Measurements from ENCODE around the gene ARHGAP11A.

Gene ARHGAP11A

DNA sequence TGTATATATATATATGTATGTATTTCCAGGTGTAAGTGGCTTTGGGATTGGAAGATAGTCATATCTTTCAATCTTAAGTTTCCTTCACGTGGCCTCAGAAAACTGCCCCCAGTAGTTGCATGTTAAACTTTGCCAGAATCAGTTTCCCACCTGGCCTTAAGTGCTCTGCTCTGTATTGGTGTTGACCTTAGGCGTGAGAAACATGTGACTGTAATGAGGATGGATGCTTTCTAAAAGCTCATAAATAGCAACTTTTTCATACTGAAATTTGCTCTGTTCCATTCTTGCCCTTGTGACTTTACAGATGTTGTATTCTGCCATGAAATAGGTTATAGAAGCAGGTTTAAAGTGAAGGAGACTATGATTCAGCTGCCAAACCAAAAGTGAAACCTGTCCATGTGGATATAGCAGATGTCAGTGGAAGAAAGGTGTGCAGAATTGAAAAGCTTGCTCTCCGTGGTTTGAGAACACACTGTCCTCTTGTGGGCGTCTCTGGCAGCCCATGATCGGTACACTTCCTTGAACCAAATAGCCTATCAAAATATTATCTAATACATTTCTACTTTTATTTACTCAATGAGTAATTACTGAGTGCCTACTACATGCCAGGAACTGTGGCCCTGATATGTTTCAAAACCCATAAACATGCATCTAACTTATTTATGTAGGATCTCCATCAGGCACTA lies 42.0 kb downstream of the ARHGAP11A start:
- DNase-seq (ENCODE audit: low spot score) = no peak

DNA sequence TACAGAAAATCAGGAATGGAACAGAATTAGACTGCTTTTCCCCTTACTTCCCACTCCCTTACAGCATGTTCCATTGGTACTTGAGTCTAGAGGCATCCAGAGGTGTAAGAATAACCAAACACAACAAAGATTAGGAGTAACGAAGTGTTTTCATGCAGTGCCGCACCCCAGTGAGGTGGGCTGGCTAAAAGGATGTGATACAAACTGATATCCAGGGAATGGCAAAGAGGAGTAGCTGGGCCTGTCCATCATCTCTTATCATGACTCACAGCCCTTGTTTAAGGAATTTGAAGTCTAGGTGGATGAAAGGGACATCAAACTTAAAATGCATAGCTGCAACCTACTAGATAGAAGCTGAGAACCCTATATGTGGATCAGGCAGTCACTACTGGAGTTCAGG lies 42.6 kb downstream of the ARHGAP11A start:
- no peak for DNase-seq (ENCODE audit: low spot score)

DNA sequence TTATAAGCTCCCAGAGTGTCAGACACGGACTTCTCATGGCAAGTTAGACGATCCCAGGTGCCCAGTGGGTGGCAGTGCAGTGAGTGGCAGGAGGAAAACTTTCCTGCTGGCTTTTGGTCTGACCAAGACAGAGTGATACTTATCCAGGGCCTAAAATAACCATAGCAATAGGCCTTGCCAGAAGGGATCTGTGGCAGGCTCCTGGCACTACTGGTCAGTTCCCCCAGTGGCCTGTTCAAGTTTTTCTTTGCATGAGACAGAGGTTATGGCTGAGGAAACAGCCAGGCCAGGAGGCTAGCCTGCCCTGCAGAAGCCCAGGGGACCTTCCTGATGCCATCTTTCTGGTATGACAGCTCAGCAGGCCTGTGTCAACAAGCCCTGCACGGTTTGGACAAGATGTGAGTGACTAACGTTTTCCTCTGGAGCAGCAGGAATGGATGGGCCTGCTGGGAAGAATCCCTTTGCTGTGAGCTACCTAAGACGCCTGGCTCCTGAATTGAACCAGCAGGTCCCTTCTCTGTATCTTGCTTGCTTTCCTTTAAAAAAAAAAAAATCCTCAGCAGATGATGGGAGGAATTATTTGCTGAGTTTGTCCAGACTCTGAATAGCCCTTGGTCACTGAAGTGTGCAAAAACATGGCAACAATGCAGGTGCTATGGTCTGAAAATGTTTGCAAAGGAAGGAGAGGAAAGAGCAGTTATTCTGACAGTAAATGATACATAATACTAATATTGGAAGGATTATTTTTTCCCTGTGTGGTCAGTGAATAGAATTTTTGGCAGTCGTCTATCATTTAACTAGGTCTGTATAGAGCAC lies 44.2 kb downstream of the ARHGAP11A start:
- no peak for DNase-seq (ENCODE audit: low spot score)

DNA sequence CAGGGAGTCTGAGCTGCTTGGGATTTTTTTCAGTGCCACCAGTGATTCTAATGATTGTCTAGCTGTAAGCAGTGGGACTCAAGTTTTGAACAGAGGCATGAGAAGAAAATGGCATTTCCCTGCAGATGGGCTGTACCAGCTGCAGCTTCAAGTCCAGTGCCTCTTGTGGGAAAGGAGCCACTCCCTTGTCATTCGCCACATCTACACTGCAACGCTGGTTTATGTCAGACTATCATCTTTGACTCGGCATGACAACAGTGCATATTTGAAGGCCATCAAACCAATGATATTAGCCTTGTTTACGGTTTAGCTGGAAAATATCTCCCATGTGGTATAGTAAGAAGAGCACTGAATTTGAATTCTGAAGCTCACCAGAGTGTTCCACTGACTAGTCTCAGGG lies 48.4 kb downstream of the ARHGAP11A start:
- DNase-seq (ENCODE audit: low spot score) = no peak

DNA sequence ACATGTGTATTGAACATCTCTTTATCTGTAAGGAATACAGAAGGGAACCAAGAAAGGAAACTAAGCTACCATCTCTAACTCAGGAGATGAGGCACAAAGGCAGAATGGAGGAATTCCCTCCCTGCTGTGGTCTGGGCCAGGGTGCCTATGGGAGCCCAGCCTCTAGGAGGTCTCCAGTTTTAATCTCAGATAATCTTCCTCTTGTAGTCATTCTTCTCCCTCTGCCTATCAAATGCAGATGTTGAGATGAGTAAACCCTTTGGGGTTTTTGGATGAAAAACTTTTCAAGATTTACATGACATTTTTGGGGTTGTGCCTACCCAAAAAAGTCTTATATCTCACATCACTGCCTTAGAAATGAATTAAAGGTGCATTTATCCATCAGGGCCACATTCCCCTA lies 49.5 kb downstream of the ARHGAP11A start:
- DNase-seq (ENCODE audit: low spot score) = no peak

DNA sequence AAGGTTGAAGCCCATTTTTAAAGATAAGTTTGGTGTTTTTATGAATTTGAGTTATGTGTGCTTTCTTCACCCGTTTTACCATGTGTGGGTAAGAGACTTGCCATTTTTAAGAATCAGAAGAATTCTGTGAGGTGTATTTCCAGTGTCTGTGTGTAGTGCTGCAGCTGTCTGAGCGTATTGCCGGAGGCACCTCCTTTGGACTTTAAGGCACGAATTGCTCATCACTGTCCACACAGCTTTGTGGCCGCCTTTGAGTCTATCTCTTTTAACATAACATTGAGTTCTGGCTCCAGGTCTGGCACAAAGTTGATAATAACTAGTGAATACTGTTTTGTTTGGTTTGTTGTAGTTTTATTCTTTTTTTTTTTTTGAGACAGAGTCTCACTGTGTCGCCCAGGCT lies 52.0 kb downstream of the ARHGAP11A start:
- DNase-seq (ENCODE audit: low spot score) = no peak

DNA sequence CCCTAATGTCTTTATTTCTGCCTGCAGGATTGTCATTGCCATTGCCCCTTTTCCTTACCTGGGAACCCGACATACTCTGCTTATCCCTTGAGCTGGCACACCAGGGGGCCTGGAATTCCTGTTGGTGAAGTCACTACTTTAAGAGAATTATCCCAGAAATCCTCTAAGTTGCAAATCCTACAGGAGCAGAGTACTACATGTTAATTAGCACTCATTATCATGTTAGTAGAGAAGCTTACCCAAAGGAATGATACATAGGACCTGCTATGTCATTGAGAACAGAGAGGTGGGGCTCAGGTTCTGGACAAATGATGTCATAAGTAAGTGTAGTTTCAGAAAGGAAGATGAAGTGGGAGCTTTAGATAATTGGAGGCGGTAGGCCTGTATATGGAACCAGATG lies 53.6 kb downstream of the ARHGAP11A start:
- DNase-seq (ENCODE audit: low spot score) = no peak

DNA sequence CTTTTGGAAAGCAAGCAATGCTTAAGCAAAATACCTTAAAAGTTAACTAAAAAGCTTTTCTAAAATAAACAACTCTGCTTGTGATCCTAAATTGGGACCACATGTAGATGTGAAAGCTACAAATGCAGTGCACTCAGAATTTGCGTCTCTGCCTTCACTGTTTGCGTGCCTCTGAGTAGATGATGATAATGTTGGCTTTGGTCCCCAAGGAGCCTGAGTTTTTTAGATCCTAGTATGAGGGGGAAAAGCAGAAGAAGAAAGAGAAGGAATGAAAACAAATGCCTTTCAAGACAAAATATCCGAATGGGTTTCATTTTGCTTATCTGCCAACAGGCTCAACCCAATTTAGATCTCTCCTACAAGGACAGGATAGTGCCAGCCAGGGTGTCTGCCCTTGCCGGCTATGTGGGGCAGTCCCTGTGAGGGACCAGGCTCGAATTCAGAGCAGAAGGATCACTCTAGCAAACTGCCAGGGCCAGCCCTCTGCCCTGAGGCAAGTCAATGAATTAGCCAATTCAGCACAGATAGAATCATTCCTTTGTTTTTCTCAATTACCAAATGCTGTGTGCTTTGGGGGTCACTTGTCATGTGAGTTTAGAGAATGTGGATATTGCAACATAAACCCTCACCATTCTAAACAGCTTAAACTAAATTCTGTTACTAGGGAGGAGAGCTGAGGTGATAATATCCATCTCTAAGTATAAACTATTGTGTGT lies 54.8 kb downstream of the ARHGAP11A start:
- DNase-seq (ENCODE audit: low spot score) = no peak

DNA sequence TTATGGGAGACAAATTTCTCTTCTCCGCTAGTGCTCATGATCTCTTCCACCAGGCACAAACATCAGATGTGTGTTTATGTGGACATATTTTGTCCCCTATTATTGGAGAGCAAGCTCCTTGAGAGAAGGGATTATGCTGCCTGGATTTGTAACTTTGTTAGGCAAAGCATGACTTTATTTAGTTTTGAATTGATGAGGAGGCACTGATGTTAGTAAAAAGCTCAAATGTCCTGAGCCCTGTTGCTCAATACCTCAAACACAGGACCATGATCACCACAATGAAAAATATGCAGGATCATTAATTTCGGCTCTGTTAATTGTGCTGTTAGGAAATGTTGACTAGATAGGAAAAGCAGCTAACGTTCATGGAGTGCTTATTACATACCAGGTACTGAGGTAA lies 55.3 kb downstream of the ARHGAP11A start:
- no peak for DNase-seq (ENCODE audit: low spot score)

DNA sequence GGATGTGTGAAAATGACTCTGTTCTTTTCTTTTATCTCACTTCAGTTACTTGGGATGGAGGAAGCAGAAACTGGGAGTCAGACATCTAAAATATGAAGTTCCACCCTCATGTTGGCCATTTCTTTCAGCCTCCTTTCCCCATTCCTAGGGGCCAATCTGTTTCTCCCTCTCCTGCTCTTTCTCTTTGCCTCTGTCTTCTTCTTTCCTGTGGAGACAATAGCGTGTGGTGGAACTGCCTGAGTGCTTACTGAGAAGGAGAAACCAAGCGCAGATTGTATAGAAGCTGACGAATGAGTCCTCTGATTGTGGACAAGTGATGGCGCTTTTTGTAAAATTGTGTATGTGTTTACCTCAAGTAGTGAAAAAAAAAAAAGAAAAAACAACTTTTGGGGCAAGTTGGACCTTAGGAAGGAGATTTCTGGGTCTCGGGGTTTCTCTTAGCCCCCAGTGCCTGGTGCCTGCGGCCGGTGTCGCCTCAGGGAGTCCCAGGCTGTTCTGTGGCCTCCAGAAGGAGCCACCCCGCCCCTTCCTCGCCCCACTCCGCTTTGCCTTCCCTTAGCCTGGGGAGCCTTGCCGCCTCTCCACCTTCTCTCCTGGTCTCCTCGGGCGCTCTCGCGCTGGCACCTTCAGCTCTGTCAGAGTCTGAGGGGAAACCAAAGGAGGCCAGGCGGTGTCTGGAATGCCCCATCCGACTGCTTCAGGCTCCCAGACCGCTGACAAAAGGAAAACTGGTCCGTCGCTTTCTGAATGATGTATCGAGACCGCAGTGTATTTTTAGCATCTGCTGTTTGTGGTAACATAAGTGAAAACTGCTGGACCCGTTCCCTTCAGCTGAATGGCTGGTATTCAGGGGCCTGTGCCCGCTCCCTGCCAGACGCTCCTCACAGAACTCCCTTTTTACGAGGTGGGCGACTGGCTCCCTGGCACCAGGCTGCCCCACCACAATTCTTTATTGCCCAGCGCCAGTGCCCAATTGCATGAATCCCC lies 56.3 kb downstream of the ARHGAP11A start:
- DNase-seq (ENCODE audit: low spot score) = no peak

DNA sequence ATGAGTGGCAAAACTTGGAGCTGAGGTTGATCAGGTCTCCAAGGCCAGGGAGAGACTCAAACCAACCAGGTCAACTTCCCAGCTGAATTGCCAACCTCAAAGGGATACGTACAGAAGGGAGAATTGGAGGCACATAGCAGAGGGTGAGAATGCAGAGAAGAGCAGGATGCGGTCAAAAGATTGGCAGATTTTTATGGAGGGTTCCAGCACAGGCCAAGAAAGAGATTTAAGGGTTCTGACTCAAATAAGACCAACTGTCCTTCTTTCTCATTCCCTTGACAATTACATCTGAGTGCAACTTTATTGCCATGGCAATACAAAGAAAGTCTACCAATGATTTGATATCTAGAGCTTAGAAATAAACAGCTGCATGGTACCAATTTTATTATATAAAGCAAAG lies 59.4 kb downstream of the ARHGAP11A start:
- DNase-seq (ENCODE audit: low spot score) = no peak

DNA sequence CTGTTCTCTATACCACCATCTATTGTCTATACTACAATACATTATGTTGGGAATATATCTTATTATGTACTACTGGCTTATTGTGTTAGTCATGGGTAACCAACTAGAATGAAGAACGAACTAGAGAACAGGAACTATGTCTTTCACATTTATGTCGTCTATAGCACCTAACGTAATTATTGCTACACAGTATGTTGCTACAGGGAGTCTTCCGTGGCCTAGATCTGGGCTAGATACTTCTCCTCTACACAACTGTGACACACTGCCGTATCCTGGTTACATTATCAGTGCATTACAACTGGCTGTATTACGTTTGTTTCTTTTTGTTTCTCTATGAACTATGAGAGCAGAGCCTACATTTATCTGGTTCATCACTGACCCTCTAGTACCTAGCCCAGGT lies 60.2 kb downstream of the ARHGAP11A start:
- DNase-seq (ENCODE audit: low spot score) = no peak

DNA sequence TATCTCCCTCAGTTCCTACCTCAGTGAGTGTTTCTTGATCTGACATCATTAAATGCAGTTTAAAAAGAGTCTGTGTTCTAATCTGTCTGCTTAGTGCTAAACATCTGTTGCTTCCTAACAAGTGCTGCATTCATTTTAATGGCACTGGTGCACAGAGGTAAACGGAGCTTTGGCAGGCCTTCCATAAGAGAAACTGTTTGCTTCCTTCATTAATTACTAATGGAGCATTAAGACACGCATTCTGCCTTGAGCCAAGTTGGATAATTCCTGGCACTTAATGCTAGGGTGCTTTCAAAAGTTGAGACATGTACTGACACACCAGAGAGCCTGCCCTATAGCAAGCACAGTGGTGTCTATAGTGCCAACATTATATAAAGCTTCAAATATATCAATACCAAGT lies 60.9 kb downstream of the ARHGAP11A start:
- DNase-seq (ENCODE audit: low spot score) = no peak

DNA sequence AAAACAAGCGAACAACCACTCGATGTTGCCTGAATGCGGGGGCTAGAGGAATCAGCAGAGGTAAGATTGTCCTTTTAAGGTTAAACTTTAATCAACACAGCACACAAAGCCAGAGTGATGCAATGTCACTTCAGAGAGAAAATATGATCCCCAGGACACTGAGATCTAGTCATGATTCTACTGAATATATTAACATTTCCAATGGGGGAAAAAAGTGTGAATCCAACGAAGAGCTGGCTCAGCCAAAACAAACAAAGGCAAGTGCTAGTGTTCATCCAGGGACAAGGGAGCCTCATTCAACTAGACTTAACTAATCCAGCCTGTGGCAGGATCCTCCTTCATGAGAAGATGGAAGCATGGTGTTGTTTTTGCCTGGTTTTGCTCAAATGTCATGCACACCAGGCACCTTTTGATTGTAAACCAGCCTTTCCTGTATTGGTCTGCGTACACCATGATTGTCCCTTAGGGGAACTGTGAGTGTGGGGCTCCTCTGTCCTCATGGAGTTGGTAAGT lies 62.0 kb downstream of the ARHGAP11A start:
- DNase-seq (ENCODE audit: low spot score) = no peak

DNA sequence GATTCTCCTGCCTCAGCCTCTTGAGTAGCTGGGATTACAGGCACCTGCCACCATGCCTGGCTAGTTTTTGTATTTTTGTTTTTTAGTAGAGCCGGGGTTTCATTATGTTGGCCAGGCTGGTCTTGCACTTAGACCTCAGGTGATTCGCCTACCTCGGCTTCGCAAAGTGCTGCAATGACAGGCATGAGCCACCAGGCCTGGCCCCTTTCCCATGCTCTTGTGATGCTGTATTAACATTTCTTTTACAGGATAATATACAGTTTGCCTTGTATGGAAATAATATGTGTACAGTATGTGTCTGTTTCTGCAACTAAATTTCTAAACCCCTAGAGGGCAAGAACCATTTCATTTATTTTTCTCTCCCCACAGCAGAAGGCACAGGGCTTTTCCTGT lies 64.0 kb downstream of the ARHGAP11A start:
- no peak for DNase-seq (ENCODE audit: low spot score)

DNA sequence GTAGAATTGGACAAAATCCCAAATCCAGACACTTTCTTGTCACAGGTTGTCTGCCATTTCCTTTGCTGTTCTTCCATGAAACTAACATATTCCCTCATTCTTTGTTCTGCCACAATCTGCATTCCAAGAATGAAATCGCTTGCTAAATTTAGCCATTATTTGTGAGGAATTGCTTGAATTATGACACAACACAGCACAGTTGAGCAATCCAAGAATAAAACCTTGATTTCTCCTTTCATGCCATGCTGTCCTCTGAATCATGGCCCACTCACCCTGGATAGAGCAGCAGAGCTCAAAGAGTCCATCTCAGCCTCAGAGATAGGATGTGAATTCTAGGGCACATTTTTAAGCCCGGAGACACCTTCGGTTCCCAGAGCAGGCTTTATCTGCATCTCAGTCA lies 67.3 kb downstream of the ARHGAP11A start:
- no peak for DNase-seq (ENCODE audit: low spot score)

DNA sequence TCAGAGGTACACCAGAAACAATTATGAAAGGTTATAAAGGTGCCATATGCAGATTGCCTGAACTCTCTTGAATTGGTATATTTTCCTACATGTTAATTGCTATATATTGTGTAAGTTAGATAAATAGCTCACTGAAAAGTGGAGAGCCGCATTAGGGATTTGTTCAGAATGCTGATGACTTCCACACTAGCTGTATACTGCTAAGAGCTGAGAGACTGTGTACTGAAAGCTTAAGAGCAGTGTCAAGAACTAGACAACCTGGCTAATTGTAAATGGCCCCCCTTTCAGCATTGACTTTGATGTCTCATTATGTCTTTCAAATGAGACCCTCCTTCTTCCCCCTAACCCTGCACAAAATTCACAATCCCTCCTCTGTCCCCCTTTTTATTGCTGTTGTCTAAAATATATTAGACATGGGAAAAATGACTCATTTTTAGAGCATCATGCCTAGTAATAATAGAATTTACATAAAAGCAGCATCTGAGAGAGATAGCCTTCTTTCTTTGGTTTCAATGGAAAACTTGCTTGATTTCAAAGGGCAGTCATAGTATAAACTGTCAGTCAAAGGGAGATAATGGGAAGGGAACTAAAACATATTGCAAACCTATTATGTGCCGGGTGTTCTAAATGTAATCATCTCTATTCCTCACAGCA lies 67.8 kb downstream of the ARHGAP11A start:
- DNase-seq (ENCODE audit: low spot score) = no peak

DNA sequence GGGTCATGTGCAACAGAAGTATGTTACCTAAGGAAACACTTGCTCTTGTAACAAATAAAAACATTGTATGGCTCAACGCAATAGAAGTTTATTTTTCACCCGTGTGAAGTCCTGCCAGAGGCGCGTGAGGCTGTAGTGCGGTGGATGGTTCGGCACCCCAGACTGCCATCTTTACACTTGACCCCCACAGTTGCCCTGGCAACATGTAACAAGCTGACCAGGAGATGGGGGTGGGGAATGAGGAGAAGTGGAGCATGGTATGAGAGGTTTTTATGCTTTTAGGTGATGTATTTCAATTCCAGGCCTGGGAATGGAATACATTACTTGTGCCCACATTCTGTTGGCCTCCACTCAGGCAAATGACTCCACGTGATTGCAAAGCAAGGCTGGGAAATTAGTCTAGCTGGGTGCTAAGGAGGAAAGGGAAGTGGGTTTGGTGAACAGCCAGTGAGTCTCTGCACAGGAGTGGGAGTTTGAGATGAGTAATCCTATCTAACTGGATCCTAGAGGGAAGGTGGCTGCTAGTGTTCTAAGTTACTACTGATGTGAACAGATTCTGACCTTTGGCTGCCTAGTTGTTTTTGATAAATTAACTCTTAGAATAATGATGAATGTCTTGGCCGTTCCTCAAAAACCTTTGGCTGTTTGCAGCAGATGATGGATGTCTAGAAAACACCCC lies 68.7 kb downstream of the ARHGAP11A start:
- no peak for DNase-seq (ENCODE audit: low spot score)

DNA sequence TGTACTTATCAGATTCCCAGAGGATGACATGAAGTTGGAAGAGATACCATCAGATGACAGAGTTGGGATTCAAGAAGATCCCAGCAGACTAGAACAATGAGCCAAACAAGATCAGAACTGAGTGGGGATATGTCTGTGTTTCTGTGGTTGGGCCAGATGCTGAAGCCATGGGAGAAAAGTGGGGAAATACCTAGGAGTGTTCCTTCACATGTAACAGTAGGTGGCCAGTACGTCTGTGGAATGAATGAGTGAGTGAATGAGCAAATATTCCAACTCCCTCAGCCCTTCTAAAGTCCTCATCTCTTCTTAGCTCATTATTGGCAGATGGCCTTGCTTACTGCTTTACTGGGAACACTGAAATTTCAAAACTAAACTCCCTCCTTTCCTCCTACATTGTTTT lies 70.3 kb downstream of the ARHGAP11A start:
- DNase-seq (ENCODE audit: low spot score) = no peak

DNA sequence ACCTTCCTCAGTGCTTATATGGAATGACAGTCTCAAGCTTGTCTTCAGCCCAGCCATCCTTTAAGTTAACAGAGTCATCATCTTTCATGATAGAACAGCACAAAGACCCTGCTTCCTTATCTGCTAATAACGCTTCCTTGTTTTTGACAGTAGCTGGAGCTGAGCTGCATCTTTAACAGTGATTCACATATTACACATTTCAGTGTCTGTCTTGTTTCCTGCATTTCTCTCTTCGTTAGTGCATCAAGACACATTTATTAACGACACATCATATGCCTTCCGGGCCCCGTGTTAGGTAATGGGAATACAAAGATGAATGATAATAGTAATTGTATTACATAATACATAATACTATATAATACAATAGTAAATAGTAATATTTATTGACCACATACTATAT lies 72.3 kb downstream of the ARHGAP11A start:
- no peak for DNase-seq (ENCODE audit: low spot score)
